Gastroesophageal sphincter (tissue), 4 donors: ENCODE measurements around the gene LTBP1. TPM values are rescaled to one million over a fixed set of nuclear protein-coding genes. Genes with fewer than 3 reads are reported as not detected.

Experiments
- ATAC-seq: fragments of 150-250 bp; one replicate; pipeline ENCODE4 v1.9.1; 2016; ENCODE audit warnings: mild to moderate bottlenecking, moderate library complexity
- H3K27ac ChIP-seq, 4 donors: fragments of 200-600 bp; sonication (generic) in 3 of 4; 1 replicate in 3 of 4; 2 replicates in 1 of 4; pipeline ENCODE4 v1.5.1; 2016 to 2019
- H3K27me3 ChIP-seq: fragments of 200-600 bp; sonication (generic); one replicate; pipeline ENCODE4 v1.5.1; 2019
- H3K36me3 ChIP-seq, 2 donors: fragments of 200-600 bp; sonication (generic); one replicate each; pipeline ENCODE4 v1.5.1; 2019; ENCODE audit warnings: control low read depth in 1 of 2
- H3K4me1 ChIP-seq, 3 donors: fragments of 200-600 bp; sonication (generic); 1 replicate in 2 of 3; 2 replicates in 1 of 3; pipeline ENCODE4 v1.5.1; 2016 to 2019; ENCODE audit warnings: control low read depth in 2 of 3
- H3K4me3 ChIP-seq, 2 donors: fragments of 200-600 bp; sonication (generic); one replicate each; pipeline ENCODE4 v1.5.1; 2019; ENCODE audit warnings: mild to moderate bottlenecking in 1 of 2, moderate library complexity in 1 of 2
- H3K9me3 ChIP-seq, 3 donors: fragments of 200-600 bp; sonication (generic); one replicate each; pipeline ENCODE4 v1.5.1; 2017 to 2019; ENCODE audit warnings: control low read depth in 2 of 3
- EP300 ChIP-seq: sonication (generic); formaldehyde crosslinking; IDR thresholded peaks from one replicate; pipeline ENCODE4 v1.6.1; 2017; ENCODE audit warnings: antibody characterized with exemption, mild to moderate bottlenecking
- POLR2A ChIP-seq, 2 donors: fragments of 450-650 bp; IDR thresholded peaks; one replicate each; pipeline ENCODE4 v1.6.1; 2017; ENCODE audit warnings: antibody characterized with exemption in 2 of 2, mild to moderate bottlenecking in 2 of 2, moderate library complexity in 1 of 2
- POLR2AphosphoS5 ChIP-seq: sonication (generic); formaldehyde crosslinking; IDR thresholded peaks from one replicate; pipeline ENCODE4 v1.6.1; 2017; ENCODE audit warnings: antibody characterized with exemption
- WGBS, 2 donors: methylation state at CpG; one replicate each; pipeline ENCODE4 v1.1.5; 2018; ENCODE audit warnings: low coverage in 1 of 2; 5-methylcytosine and 5-hydroxymethylcytosine counted together
- total RNA-seq, 4 donors: library from RNA; depleted of rRNA; stranded (reverse); fragments of >200 nt; gene quantifications; one replicate each; pipeline ENCODE4 v1.1.0, GENCODE V29; 2016
- TF ChIP-seq, protein P1 (sequence below), 4 experiments: fragments of 200-600 bp in 2 of 4; fragments of 450-650 bp in 2 of 4; sonication (generic) in 1 of 4; IDR thresholded peaks; one replicate each; pipeline ENCODE4 v1.5.1; 2017 to 2019; ENCODE audit warnings: antibody characterized with exemption in 4 of 4, mild to moderate bottlenecking in 2 of 4, moderate library complexity in 2 of 4

The LTBP1 gene
- total RNA-seq, 4 donors from 2014 or later, result 238 to 493 (median 378) TPM

GRCh38 chr2:33288011-33288410 is 341.3 kb downstream of the LTBP1 start:
- H3K27me3 ChIP-seq, result no peaks in the 10 kb centered on the region
- peak overlapping the region in 3 of 4 donors; percentile 55 to 88 (median 77) for H3K27ac ChIP-seq
- H3K36me3 ChIP-seq, result no peaks in the 10 kb centered on the region
- peaks cover 17 to 82% (median 26%) of the 10 kb centered on the region in 3 donors for H3K4me1 ChIP-seq
- H3K4me3 ChIP-seq, result no peak overlapping the region
- ATAC-seq, result no peak
- H3K9me3 ChIP-seq, result no peaks in the 10 kb centered on the region
- TF ChIP-seq EP300 (no peak), POLR2AphosphoS5 (no peak), POLR2A (IDR thresholded peaks at IDR 0.05) (no peak)
- TF ChIP-seq, protein P1, sequence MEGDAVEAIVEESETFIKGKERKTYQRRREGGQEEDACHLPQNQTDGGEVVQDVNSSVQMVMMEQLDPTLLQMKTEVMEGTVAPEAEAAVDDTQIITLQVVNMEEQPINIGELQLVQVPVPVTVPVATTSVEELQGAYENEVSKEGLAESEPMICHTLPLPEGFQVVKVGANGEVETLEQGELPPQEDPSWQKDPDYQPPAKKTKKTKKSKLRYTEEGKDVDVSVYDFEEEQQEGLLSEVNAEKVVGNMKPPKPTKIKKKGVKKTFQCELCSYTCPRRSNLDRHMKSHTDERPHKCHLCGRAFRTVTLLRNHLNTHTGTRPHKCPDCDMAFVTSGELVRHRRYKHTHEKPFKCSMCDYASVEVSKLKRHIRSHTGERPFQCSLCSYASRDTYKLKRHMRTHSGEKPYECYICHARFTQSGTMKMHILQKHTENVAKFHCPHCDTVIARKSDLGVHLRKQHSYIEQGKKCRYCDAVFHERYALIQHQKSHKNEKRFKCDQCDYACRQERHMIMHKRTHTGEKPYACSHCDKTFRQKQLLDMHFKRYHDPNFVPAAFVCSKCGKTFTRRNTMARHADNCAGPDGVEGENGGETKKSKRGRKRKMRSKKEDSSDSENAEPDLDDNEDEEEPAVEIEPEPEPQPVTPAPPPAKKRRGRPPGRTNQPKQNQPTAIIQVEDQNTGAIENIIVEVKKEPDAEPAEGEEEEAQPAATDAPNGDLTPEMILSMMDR (IDR thresholded peaks at IDR 0.05), result no peak
- 100% methylated on average over 1 of the region's 1 CpG; no CpG with 5 or more reads in 1 of the 2 donors for whole genome bisulfite sequencing, 2 donors

GRCh38 chr2:33289961-33290360 is 343.2 kb downstream of the LTBP1 start:
- TF ChIP-seq POLR2A (IDR thresholded peaks at IDR 0.05) (no peak), EP300 (no peak), POLR2AphosphoS5 (no peak)
- TF ChIP-seq, protein P1 (IDR thresholded peaks at IDR 0.05), result no peak
- WGBS, 2 donors, result 44 to 69% methylated on average over 3 to 4 of the region's 4 CpGs

DNA sequence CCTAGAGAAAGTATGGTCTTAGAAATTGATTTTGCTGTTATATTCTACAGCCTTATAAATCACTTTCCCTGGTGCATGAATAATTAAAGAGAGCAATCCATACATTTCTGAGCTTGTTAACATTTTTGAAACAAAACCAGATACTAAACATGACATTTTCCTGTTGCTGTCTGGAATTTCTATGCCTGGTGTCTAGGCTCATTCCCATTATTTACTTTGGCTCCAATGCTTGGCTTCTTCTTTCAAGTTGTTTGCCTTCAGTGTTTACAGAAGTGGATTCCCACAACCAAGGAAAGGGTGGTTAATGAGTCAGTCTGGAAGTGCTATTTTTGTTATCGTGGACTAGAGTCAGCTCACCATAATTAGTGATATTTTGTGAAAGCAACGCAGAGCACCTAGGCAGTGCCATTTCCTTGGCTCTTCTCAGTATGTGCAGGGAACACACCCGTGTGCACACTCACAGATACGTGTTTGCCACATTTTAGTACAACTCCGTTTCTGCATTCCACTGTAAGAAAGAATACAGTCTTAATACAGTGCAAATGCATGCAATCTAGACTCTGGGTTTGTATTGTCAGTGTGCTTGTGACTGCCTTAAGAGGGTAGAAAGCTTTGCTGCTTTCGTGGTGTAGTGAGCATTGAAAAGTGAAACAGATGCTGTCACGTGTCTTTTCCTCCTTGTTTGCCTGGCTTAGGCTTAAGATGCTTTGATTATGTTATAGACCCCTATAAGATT is 344.7 kb downstream of the LTBP1 start:
- Histone ChIP-seq H3K27ac (peak overlapping the region; percentile 77 to 98 (median 87)), H3K4me1 (peaks cover 12 to 80% (median 25%) of the 10 kb centered on the region in 3 donors), H3K9me3 (no peaks in the 10 kb centered on the region), H3K36me3 (no peaks in the 10 kb centered on the region), H3K4me3 (peak overlapping the region in 1 of 2 donors; percentile 24), H3K27me3 (no peaks in the 10 kb centered on the region)
- no peak for TF ChIP-seq EP300
- no peak for TF ChIP-seq POLR2A (IDR thresholded peaks at IDR 0.05)
- TF ChIP-seq POLR2AphosphoS5, result peak; percentile 97
- TF ChIP-seq, protein P1 (IDR thresholded peaks at IDR 0.05), result no peak
- WGBS, 2 donors, result 7 to 11% methylated on average over 3 to 7 of the region's 7 CpGs
- ATAC-seq, result peak; percentile 64

More at GRCh38 chr2:33289961-33290360, 343.2 kb downstream of the LTBP1 start:
- H3K4me3 ChIP-seq, result no peak overlapping the region
- H3K4me1 ChIP-seq, result peaks cover 12 to 90% (median 26%) of the 10 kb centered on the region in 3 donors
- peak overlapping the region; percentile 77 to 98 (median 87) for H3K27ac ChIP-seq
- H3K36me3 ChIP-seq, result no peaks in the 10 kb centered on the region
- H3K27me3 ChIP-seq, result no peaks in the 10 kb centered on the region
- H3K9me3 ChIP-seq, result no peaks in the 10 kb centered on the region
- no peak for ATAC-seq

DNA sequence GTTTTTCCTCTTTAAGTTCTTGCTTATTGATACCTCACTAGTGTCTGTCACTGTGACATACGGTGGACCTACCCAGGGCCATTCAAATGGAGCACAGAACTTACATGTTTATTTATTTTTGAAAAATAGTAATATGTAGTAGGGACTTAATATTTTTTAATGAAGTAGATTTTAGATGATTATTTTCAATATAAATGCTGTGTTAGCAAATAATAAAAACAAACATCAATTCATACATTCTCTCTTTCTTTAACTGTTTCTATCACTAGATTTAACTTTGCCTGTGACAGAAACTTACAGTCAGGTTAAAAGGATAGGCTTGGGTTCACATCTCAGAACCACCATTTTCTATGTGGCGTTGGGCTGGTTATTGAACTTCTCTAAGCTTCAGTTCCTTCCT is 345.3 kb downstream of the LTBP1 start:
- peaks cover 12 to 85% (median 29%) of the 10 kb centered on the region in 3 donors for H3K4me1 ChIP-seq
- no peak overlapping the region for H3K4me3 ChIP-seq
- 62 to 63% methylated on average over 2 of the region's 2 CpGs for WGBS, 2 donors
- no peaks in the 10 kb centered on the region for H3K36me3 ChIP-seq
- H3K27ac ChIP-seq, result peak overlapping the region; percentile 77 to 98 (median 87)
- no peaks in the 10 kb centered on the region for H3K27me3 ChIP-seq
- TF ChIP-seq POLR2AphosphoS5, result no peak
- TF ChIP-seq POLR2A (IDR thresholded peaks at IDR 0.05), result no peak
- TF ChIP-seq EP300, result no peak
- TF ChIP-seq, protein P1 (IDR thresholded peaks at IDR 0.05), result no peak
- ATAC-seq, result no peak
- H3K9me3 ChIP-seq, result no peaks in the 10 kb centered on the region
